ENCODE results near the gene DBT.

DNA sequence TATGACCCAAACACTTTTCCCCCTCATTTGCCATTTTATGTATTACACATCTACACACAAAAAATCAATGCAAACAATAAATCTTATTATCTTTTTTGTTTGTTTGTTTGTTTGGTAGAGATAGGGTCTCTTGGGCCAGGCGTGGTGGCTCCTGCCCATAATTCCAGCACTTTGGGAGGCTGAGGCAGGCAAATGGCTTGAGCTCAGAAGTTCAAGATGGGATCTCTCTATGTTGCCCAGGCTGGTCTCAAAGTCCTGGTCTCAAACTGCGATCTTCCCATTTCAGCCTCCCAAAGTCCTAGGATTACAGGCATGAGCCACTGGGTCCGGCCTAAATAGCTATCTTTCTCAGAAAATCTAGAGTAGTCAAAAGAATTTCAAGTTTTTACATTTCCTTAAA lies 1.2 kb upstream of the DBT start:
- TF ChIP-seq, protein P1, sequence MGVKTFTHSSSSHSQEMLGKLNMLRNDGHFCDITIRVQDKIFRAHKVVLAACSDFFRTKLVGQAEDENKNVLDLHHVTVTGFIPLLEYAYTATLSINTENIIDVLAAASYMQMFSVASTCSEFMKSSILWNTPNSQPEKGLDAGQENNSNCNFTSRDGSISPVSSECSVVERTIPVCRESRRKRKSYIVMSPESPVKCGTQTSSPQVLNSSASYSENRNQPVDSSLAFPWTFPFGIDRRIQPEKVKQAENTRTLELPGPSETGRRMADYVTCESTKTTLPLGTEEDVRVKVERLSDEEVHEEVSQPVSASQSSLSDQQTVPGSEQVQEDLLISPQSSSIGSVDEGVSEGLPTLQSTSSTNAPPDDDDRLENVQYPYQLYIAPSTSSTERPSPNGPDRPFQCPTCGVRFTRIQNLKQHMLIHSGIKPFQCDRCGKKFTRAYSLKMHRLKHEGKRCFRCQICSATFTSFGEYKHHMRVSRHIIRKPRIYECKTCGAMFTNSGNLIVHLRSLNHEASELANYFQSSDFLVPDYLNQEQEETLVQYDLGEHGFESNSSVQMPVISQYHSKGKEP (tag by site-specific recombination; IDR thresholded peaks at IDR 0.05) = no peak
- TF ChIP-seq, protein P2, sequence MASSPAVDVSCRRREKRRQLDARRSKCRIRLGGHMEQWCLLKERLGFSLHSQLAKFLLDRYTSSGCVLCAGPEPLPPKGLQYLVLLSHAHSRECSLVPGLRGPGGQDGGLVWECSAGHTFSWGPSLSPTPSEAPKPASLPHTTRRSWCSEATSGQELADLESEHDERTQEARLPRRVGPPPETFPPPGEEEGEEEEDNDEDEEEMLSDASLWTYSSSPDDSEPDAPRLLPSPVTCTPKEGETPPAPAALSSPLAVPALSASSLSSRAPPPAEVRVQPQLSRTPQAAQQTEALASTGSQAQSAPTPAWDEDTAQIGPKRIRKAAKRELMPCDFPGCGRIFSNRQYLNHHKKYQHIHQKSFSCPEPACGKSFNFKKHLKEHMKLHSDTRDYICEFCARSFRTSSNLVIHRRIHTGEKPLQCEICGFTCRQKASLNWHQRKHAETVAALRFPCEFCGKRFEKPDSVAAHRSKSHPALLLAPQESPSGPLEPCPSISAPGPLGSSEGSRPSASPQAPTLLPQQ (tag by site-specific recombination; IDR thresholded peaks at IDR 0.05) = no peak
- TF ChIP-seq ZNF629 (tag by site-specific recombination; IDR thresholded peaks at IDR 0.05) = no peak
- no peak for TF ChIP-seq ZFHX2 (tag by site-specific recombination; conservative IDR thresholded peaks at IDR 0.05)
- TF ChIP-seq, protein P3, sequence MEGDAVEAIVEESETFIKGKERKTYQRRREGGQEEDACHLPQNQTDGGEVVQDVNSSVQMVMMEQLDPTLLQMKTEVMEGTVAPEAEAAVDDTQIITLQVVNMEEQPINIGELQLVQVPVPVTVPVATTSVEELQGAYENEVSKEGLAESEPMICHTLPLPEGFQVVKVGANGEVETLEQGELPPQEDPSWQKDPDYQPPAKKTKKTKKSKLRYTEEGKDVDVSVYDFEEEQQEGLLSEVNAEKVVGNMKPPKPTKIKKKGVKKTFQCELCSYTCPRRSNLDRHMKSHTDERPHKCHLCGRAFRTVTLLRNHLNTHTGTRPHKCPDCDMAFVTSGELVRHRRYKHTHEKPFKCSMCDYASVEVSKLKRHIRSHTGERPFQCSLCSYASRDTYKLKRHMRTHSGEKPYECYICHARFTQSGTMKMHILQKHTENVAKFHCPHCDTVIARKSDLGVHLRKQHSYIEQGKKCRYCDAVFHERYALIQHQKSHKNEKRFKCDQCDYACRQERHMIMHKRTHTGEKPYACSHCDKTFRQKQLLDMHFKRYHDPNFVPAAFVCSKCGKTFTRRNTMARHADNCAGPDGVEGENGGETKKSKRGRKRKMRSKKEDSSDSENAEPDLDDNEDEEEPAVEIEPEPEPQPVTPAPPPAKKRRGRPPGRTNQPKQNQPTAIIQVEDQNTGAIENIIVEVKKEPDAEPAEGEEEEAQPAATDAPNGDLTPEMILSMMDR (tag by site-specific recombination; IDR thresholded peaks at IDR 0.05) = no peak
- TF ChIP-seq ZNF830 (tag by site-specific recombination; IDR thresholded peaks at IDR 0.05; ENCODE audit: low read depth) = no peak
- no peak for TF ChIP-seq ZFP3 (tag by site-specific recombination; IDR thresholded peaks at IDR 0.05; ENCODE audit: low read depth)
- TF ChIP-seq, protein P4, sequence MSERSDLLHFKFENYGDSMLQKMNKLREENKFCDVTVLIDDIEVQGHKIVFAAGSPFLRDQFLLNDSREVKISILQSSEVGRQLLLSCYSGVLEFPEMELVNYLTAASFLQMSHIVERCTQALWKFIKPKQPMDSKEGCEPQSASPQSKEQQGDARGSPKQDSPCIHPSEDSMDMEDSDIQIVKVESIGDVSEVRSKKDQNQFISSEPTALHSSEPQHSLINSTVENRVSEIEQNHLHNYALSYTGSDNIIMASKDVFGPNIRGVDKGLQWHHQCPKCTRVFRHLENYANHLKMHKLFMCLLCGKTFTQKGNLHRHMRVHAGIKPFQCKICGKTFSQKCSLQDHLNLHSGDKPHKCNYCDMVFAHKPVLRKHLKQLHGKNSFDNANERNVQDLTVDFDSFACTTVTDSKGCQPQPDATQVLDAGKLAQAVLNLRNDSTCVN (tag by site-specific recombination; optimal IDR thresholded peaks at IDR 0.05) = no peak
